Panc1 (cell line): ENCODE results near the gene NKAPL. TPM values are rescaled to one million over a fixed set of nuclear protein-coding genes. Genes with fewer than 3 reads are reported as not detected.

Experiments
- ATAC-seq: fragments of 200-7000 bp; cut with Tn5 transposase; 2 replicates; pipeline ENCODE4 v1.9.1; 2020; ENCODE audit warnings: mild to moderate bottlenecking, moderate library complexity
- BruUV-seq: library from RNA; stranded (reverse); fragments of 400-500 nt; replicated peaks from 2 replicates; lab custom pipeline; 2021; lab: Mats Ljungman, UMichigan
- CTCF ChIA-PET: fragments of 300-600 bp; sonication (Branson Sonifier 250); formaldehyde crosslinking; loops from one replicate; lab custom pipeline; 2022; ENCODE audit warnings: antibody characterized with exemption; lab: Charles Lee
- POLR2A ChIA-PET: fragments of 300-600 bp; sonication (Branson Sonifier 250); formaldehyde crosslinking; loops from one replicate; lab custom pipeline; 2022; ENCODE audit warnings: antibody characterized with exemption; lab: Charles Lee
- DNase-seq: peaks from one replicate; pipeline ENCODE4 v3.0.0-alpha.2; 2010; ENCODE audit warnings: low read depth, low spot score
- H3K27ac ChIP-seq: 2 replicates; pipeline ENCODE4 v1.5.1; 2011; ENCODE audit warnings: mild to moderate bottlenecking, low read length, inconsistent platforms
- H3K27me3 ChIP-seq: fragments of 200-500 bp; sonication (Bioruptor generic); 2 replicates; pipeline ENCODE4 v1.6.0; 2014; ENCODE audit warnings: low read length, inconsistent platforms; ENCODE audit not compliant: control insufficient read depth, insufficient read depth
- H3K36me3 ChIP-seq: fragments of 200-500 bp; sonication (Bioruptor generic); 2 replicates; pipeline ENCODE4 v1.5.1; 2014; ENCODE audit warnings: inconsistent platforms, mild to moderate bottlenecking, low read length, moderate library complexity; ENCODE audit not compliant: control insufficient read depth, insufficient read depth
- H3K4me1 ChIP-seq: 2 replicates; pipeline ENCODE4 v1.5.1; 2011; ENCODE audit warnings: inconsistent platforms, mild to moderate bottlenecking, low read length, moderate library complexity; ENCODE audit not compliant: control insufficient read depth, insufficient read depth
- H3K4me3 ChIP-seq, 2 experiments: 2 replicates each; pipeline ENCODE4 v1.5.1; 2011 to 2012; ENCODE audit warnings: low read depth in 2 of 2, low read length in 2 of 2, mild to moderate bottlenecking in 2 of 2, inconsistent platforms in 1 of 2, moderate library complexity in 1 of 2
- H3K9me3 ChIP-seq: fragments of 200-500 bp; sonication (Bioruptor generic); 2 replicates; pipeline ENCODE4 v1.5.1; 2014; ENCODE audit warnings: low read depth, mild to moderate bottlenecking, inconsistent platforms, low read length, moderate library complexity; ENCODE audit not compliant: control insufficient read depth, insufficient read depth
- CTCF ChIP-seq: fragments of 450-650 bp; IDR thresholded peaks from 2 replicates; pipeline ENCODE4 v1.5.1; 2017; ENCODE audit warnings: mild to moderate bottlenecking
- POLR2AphosphoS5 ChIP-seq: IDR thresholded peaks from 2 replicates; pipeline ENCODE4 v1.6.1; 2012; ENCODE audit warnings: mild to moderate bottlenecking, low read depth, low read length, moderate library complexity
- REST ChIP-seq, 2 experiments: IDR thresholded peaks; 2 replicates each; pipeline ENCODE4 v1.6.1; 2011 to 2012; ENCODE audit warnings: low read depth in 2 of 2, control low read depth in 1 of 2, low read length in 1 of 2, mild to moderate bottlenecking in 1 of 2, moderate library complexity in 1 of 2; ENCODE audit not compliant: insufficient read depth in 1 of 2
- SIN3A ChIP-seq: IDR thresholded peaks from 2 replicates; pipeline ENCODE4 v1.6.1; 2012; ENCODE audit warnings: low read depth, mild to moderate bottlenecking, low read length, moderate library complexity, borderline replicate concordance; ENCODE audit not compliant: insufficient read depth
- TCF7L2 ChIP-seq: IDR thresholded peaks from 2 replicates; pipeline ENCODE4 v1.6.1; 2011; ENCODE audit warnings: mild to moderate bottlenecking, low read depth, low read length, inconsistent platforms
- in situ Hi-C: cut with HindIII; loops from 2 replicates; pipeline ENCODE4 v1.10.0; 2016; ENCODE audit warnings: low sequenced_read_pairs, low pct_unique_long_range_greater_than_20kb
- intact Hi-C: fragments of 100-400 bp; cut with micrococcal nuclease; formaldehyde crosslinking; loops from one replicate; pipeline ENCODE4 v1.10.0; 2022; ENCODE audit not compliant: unreplicated experiment
- total RNA-seq: library from RNA; stranded (reverse); gene quantifications from one replicate; pipeline ENCODE4 v1.2.1, GENCODE V29; 2021; ENCODE audit not compliant: unreplicated experiment

The NKAPL gene
- total RNA-seq, 1 experiment from 2014 or later, result not detected

GRCh38 chr6:28291573-28291972 lies 32.5 kb downstream of the NKAPL start:
- no TSS peak for BruUV-seq
- CTCF ChIA-PET, result no interaction called here

GRCh38 chr6:28295326-28295725 lies 36.2 kb downstream of the NKAPL start:
- H3K4me3 ChIP-seq, result no peak overlapping the region
- intact Hi-C loops (no loop called here), in situ Hi-C loops (no loop called here)
- DNase-seq, result no peak
- H3K36me3 ChIP-seq, result no peaks in the 10 kb centered on the region
- BruUV-seq, result no TSS peak
- CTCF ChIA-PET, result no interaction called here
- POLR2A ChIA-PET, result no interaction called here
- no peaks in the 10 kb centered on the region for H3K9me3 ChIP-seq
- no peak overlapping the region for H3K27ac ChIP-seq
- H3K4me1 ChIP-seq, result no peaks in the 10 kb centered on the region
- no peaks in the 10 kb centered on the region for H3K27me3 ChIP-seq
- TF ChIP-seq REST (IDR thresholded peaks at IDR 0.05; ENCODE audit: insufficient read depth in 1 of 2, low read depth in 2 of 2, low read length in 1 of 2), result no peak
- TF ChIP-seq TCF7L2, result no peak
- no peak for TF ChIP-seq POLR2AphosphoS5
- no peak for TF ChIP-seq SIN3A
- ATAC-seq, result no peak

More at GRCh38 chr6:28291573-28291972, 32.5 kb downstream of the NKAPL start:
- in situ Hi-C loops, result no loop called here
- no peaks in the 10 kb centered on the region for H3K4me1 ChIP-seq
- no peaks in the 10 kb centered on the region for H3K27me3 ChIP-seq
- DNase-seq (no peak), ATAC-seq (no peak)
- no peaks in the 10 kb centered on the region for H3K36me3 ChIP-seq
- TF ChIP-seq REST (IDR thresholded peaks at IDR 0.05; ENCODE audit: insufficient read depth in 1 of 2, low read depth in 2 of 2, low read length in 1 of 2) (no peak), CTCF (no peak), POLR2AphosphoS5 (no peak), SIN3A (no peak), TCF7L2 (no peak)
- H3K4me3 ChIP-seq, result no peak overlapping the region
- H3K9me3 ChIP-seq, result no peaks in the 10 kb centered on the region
- H3K27ac ChIP-seq, result no peak overlapping the region
- intact Hi-C loops, result no loop called here
- POLR2A ChIA-PET, result interaction anchor here (0.6 kb wide), 3 partner anchors 31 to 418 kb away, joined by 5 to 9 read pairs (median 8); a partner anchor contains a TSS
